Hematopoietic multipotent progenitor cell (in vitro differentiated cells): ENCODE measurements around the gene EIF4B. TPM values are rescaled to one million over a fixed set of nuclear protein-coding genes. Genes with fewer than 3 reads are reported as not detected.
"Not testable (repeated sequence)": the region's sequence is repeated elsewhere in the genome, so short reads cannot be mapped to it uniquely, and the experiment has no call there.

Experiments used
- DNase-seq, 3 donors: peaks; one replicate each; pipeline ENCODE4 v3.0.0-alpha.2; 2011 to 2015; ENCODE audit warnings: low read depth in 2 of 3, low spot score in 2 of 3
- total RNA-seq: library from RNA; depleted of rRNA; stranded (reverse); fragments of >200 nt; gene quantifications from one replicate; pipeline ENCODE4 v1.2.3, GENCODE V29; 2012

The EIF4B gene, protein sequence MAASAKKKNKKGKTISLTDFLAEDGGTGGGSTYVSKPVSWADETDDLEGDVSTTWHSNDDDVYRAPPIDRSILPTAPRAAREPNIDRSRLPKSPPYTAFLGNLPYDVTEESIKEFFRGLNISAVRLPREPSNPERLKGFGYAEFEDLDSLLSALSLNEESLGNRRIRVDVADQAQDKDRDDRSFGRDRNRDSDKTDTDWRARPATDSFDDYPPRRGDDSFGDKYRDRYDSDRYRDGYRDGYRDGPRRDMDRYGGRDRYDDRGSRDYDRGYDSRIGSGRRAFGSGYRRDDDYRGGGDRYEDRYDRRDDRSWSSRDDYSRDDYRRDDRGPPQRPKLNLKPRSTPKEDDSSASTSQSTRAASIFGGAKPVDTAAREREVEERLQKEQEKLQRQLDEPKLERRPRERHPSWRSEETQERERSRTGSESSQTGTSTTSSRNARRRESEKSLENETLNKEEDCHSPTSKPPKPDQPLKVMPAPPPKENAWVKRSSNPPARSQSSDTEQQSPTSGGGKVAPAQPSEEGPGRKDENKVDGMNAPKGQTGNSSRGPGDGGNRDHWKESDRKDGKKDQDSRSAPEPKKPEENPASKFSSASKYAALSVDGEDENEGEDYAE
- total RNA-seq, result 790 TPM

DNA sequence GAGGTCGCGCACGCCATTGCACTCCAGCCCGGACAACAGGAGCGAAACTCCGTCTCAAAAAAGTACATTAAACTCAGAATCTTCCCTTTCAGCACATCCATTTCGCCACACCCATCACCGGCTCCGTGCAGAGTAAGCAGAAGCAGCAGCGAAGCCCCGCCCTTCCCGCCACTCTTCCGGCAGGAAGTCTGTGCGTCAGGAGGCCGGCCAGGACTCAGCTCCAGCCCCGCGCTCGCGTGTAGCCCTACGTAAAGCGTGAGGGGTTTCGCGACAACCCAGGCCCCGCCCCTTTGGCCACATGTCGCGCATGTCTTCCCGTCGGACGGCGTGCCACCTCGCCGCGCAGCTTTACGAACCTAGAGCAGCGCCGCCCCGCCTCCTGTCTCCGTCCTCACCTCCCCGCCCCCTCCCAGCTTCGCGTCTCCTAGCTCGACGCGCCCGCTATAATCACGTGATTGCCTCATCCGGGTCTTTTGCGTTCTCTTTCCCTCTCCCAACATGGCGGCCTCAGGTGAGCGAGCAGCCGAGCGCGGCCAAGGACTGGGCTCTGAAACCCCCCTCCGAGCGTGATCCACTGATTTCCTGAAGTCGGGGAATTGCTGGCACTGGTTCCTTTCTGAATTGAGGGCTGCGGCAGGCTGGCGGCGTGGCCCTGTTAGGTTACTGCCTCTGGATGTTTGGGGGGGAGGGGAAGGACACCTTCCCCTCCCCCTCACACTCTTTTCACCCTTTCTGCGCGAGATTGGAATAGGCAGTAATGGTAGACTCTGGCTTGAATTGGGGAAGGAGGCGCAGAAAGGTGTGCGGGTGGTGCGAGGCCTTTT is at the start of gene EIF4B:
Gene EIF4B, plus strand, starts transcription at position 471 of the 824 bp plus-strand sequence. Its CDS starts 28 bp downstream, at position 499.
- peak; percentile 99 to 100 (median 100) for DNase-seq

- peak in 1 of 3 donors; percentile 15 for DNase-seq
Measured at GRCh38 chr12:52956987-52957386, 49.3 kb upstream of the EIF4B start.

GRCh38 chr12:52964556-52965336 is 41.5 kb upstream of the EIF4B start:
- DNase-seq, result no peak

DNA sequence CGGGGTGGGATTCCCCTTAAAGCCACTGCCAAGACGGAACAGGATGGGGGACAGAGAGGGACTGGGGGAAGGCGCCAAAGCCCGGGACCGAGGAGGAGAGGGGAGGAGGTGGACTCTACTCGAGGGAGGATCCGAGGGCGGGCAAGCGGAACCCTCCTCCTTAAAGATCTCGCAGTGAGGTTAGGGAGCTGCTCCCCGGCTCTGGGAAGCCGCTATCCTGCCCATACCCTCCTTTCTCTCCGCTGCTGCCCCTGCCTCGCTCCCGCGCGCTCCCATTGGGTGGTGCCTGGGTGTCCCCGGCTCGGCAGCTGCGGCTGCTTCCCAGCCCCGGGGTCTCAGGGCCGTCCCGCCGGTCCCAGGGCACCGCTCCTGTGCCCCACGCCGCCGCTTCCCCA is 40.9 kb upstream of the EIF4B start:
- no peak for DNase-seq

DNA sequence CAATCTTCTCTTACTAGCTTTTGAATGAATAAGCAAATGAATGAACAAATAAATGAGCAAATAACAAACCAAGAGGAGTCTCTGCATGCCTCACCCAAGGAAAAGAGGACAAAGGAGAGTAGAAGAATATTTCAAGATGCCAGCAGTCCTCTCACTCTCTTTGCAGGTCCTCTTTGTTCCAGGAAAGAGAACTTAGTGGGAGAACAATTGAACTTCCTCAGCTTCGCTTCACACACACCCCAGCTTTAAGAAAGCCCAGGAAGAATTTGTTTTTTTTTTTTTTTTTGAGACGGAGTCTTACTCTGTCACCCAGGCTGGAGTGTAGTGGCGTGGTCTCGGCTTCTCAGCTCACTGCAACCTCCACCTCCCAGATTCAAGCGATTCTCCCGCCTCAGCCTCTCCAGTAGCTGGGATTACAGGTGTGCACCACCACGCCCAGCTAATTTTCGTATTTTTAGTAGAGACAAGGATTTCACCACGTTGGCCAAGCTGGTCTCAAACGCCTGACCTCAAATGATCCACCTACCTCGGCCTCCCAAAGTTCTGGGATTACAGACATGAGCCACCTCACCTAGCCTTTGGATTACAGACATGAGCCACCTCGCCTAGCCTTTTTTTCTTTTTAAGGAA is 37.0 kb upstream of the EIF4B start:
- no peak for DNase-seq

- no peak for DNase-seq
Measured at GRCh38 chr12:52969828-52970569, 36.3 kb upstream of the EIF4B start.

DNA sequence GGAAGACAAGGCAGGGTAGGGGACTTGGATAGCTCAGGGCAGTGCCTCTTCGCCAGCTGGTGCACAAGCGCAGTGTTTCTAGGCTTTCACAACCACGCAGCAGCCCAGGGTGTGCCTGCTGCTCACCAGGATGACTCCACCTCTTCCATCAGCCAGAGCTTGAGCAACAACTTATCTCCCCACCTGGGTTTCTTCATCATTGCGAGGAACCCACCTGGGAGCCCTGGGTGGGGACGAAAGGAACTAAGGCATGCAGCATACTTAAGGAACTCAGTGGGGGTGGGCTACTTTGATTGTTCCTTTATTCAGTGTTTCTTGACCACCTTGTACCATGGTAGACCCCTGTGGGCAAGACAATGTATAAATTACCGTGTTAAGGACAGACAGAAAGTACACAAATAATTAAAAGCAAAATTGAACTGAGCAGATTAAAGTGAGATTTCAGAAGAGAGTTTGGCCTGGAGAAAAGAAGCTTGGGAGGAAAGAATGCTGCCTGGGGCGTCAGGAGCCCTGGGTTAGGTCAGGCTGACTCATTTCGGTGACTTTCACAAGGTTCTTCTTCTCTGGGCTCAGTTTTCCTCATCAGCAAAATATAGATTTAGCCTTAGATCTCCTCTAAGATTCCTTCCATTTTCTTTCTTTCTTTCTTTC is 34.5 kb upstream of the EIF4B start:
- DNase-seq, result no peak

GRCh38 chr12:52975204-52975603 is 31.1 kb upstream of the EIF4B start:
- no peak for DNase-seq

- no peak for DNase-seq
Measured at GRCh38 chr12:52975820-52976573, 30.3 kb upstream of the EIF4B start.

GRCh38 chr12:52976574-52977071 is 29.6 kb upstream of the EIF4B start:
- DNase-seq, result no peak

- DNase-seq, result no peak
Measured at GRCh38 chr12:52977170-52977569, 29.1 kb upstream of the EIF4B start.

- no peak for DNase-seq
Measured at GRCh38 chr12:52980096-52980649, 26.1 kb upstream of the EIF4B start.

- peak; percentile 62 to 95 (median 85) for DNase-seq
Measured at GRCh38 chr12:52980650-52981423, 25.4 kb upstream of the EIF4B start.

DNA sequence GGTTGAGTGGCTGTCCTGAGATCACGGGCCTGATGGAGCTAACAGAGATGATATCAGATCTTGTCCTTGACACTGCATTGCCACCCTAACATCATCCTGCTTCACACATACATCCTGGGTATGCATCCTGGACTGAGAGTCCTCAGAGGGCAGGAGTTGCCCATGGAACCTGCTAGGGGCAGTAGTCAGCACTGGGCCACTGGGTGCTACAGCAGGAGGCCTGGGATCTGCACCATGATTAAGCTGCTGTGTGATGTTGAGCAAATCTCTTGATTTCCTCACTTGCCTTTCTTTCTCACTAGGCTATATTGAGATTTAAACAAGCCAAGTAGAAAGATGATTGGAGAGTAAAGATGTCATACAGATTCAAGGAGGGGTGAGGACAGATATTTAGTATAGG is 22.1 kb upstream of the EIF4B start:
- no peak for DNase-seq

DNA sequence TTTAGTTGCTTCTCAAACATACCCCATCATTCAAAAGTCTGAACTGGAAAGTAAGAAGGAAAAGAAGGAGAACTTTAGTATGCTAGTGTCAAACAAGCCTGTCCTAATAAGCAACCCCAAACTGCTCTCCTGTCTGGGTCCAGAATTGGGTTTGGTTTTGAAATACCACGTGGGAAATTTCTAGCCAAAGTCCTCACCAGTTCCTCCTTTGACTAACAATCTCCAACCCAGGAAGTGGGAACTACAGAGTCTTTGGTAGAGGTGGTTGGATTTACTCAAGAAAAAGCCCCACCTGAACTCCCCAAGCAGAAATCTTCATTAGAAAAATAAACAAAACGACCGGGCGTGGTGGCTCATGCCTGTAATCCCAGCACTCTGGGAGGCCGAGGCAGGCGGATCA is 17.4 kb upstream of the EIF4B start:
- DNase-seq, result no peak

DNA sequence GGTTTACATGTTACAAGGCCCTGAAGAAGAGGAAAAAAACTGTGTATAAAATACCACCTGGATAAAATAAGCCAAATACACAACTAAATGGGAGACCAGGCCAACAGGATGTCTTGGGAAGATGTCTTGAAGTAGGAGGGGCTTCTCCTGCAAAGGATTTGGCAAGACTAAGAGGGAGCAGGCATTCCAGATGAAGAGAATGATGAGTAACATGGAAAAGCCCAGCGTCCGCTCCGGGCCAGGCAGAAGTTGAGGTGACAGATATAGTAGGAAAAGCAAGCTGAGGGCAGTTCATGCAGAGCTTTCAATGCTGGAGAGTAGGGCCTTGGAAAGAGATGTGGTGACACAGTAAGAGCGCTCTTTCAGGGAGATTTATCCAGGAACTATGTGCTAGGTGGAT is 16.1 kb upstream of the EIF4B start:
- no peak for DNase-seq

- not testable (repeated sequence) for DNase-seq
Measured at GRCh38 chr12:52992240-52992639, 14.0 kb upstream of the EIF4B start.
